AG08395 (cell line): ENCODE data around the gene COA8.

ENCODE experiments used
- DNase-seq: peaks from one replicate; pipeline ENCODE4 v3.0.0; 2012; ENCODE audit warnings: mixed read lengths, low spot score

Gene COA8

DNA sequence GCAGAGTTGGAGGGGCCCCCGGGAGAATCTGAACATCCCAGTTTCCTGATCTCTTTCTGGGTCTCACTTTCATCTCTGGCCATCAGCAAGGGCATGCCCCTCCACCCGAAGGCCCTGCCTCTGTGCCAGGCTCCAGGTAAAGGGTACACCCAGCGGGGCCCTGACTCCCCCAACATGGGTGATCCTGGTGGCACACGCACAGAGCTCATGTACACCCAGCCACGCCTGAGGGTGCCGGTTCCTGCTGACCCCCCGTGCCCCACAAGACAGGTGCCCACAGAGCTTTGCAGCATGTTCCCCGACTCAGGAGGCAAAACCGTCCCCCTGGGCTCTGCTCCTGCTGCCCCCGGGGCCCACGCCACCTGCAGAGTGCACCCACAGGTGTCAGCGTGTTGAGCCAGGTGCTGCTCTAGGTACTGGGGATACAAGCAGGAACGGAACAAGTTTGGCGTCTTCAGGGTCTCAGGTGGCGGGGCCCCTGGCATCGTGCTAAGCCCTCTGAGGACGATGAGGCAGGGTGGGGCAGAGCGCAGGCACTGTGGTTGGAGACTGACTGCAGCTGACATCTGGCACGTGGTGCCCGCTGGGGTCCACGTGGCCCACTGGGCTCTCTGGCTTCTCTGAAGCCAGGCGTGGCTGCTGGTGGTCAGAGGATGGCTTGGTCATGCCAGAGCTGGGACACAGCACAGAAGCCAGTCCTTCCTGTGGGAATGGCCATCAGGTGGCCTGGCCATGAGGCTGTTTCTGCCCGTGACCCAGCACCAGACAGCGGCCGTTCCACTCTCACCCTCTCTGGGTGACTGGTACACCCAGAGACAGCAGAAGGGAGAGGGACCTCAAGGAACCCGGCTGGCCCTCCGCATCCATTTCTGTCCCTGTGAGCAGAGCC lies 14.1 kb upstream of the COA8 start:
- no peak for DNase-seq

DNA sequence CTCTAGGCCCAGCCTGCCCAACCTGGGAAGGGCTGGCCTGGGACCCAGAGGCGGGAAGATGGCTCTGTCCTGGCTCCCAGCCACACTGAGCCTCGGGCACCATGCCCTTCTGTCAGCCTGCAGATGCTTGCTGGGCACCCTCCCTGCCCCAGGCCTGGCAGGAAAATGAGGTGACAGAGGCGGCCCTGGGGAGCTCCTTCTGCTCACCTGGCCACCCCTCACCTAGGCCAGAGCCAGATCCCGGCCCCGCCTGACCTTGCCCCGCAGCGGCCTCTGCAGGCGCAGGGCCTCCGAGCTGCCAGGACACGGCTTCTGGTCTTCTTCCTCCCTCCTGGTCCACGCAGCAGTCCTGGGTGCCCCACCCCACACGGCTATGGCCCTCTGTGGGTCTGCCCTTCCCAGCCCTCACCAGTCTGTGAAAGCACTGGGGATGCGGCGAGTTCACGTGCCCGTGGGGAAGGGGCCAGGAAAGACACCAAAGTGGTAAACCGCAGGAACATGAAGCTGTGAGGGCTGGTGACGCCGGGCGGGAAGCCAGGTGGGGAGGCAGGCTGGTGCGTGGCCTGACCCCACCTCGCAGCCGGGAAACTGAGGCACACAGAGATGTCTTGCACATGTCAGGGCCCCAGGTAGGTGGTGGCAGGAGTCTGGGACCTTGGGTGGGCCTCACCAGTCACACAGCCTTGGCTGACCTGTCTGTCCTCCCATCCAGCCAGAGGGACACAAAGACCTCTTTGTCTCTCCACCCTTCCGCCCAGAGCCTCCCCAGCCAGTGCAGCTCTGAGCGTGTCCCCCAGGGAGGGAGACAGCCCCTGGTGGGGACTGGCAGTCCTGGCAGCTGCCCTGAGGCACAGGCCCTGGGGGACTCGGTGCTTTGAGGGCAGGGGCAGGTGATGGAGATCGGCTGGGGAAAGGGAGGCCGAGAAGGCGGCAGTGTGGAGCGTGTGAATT lies 13.1 kb upstream of the COA8 start:
- DNase-seq: no peak

DNA sequence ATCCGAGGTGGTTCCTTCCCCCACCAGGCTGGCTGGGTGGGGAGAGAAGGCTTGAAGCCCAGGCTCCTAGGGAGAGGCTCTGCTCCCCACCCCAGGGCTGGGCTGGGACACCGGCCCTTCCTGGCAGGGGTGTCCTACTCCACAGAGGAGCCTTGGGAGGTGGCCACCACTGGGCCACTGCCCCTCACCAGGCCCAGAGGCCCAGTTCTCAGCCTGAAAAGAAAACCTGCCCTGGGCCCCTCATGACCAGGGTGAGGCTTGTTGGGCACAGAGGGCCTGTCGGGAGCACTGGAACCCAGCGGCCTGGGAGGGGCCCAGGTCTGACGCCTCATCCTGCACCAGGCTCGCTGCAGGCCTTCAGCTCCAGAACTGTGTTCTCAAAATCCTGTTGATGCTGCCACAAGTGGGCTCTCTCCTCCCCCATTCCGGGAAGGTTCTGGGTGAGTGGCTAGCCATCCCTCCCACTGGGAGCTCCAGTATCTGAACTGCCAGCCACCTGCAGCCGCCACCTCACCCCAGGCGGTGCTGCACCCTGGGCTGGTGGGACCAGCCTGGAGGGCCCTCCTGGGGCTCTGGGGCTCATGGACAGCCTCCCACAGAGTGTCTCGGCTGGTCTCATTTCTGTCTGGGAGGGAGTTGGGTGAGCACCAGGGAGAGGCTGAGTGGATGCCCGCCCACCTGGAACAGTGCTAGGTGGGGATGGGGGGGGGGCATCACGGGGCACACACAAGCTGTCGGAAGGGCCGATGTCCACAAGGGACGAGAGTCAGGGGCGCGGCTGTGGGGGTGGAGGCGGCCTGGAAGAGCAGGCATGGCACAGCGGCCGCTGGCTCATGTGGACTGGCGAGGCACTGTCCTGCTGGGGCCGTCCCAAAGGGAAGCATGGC lies 12.1 kb upstream of the COA8 start:
- DNase-seq: no peak

DNA sequence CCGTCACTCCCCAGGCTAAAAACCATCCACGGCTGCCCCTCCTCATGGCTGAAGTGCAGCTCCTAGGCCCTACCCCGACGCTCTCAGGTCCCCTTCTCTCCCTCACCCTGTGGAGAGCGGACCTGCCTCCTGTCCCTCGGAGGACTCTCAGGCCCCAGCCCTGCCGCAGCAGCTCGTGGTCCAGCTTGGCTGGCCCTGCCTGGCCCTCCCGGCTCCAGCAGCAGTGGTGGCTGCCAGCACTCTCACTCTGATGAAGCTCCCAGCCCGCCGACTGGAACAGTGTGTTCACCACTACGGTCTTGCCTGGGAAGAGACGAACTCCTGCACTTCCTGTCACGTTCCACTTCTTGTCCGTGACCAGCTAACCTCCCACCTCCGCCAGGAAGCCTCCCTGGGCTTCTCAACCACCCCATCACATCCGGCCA lies 11.4 kb upstream of the COA8 start:
- peak; percentile 61 for DNase-seq

DNA sequence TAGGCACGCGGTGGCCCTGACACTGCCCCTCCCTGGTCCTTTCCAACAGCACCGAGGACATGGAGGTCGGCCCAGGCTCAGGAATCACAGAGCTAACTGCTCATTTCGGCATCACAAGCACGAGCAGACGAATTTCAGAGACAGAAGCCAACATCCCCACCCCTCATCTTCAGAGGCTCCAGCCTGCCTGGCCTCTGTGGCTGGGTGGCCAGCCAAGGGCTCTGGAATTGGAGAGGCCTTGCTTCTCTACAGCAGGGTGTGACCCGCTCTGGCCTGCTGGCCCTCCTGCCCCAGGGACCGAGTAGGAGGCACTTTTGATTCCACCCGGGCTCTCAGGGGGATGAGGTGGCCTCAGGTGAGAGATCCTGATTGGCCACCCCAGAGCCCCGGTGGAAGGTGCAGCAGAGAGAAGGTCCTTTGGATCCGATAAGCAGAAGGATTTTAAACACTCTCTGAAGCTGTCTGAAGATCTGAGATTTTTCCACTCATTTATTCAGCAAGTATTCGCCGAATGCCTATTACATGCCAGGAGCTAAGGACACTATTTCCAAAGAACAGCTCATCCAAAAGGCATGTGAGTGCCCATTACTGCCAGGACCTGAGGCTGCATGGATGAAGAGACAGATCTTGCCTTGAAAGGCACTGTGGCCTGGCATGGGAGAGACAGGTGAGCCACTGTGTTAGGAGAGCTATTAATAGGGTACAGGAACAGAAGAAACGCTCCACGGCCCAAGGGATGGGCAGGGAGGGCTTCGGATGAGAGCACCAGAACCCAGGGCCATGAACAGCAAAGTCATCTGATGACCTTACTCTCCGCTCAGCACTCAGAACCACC lies 10.5 kb upstream of the COA8 start:
- peak; percentile 79 for DNase-seq

DNA sequence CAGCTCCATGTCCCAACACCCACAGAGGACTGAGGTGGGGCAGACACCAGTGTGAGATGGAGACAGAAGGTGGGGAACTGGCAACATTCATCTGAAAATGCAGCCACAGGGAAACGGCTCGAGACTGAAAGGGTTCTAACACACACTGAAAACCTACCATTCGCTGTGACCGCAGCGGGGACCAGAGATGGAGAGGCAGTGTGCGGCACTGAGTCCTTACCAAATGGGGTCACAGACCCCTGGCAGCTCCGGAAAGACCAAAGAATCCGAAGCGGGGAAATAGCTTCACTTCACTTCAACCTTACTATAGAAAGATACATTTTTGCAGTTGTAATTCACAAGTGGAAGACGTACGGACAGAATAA lies 9.9 kb upstream of the COA8 start:
- DNase-seq: no peak

DNA sequence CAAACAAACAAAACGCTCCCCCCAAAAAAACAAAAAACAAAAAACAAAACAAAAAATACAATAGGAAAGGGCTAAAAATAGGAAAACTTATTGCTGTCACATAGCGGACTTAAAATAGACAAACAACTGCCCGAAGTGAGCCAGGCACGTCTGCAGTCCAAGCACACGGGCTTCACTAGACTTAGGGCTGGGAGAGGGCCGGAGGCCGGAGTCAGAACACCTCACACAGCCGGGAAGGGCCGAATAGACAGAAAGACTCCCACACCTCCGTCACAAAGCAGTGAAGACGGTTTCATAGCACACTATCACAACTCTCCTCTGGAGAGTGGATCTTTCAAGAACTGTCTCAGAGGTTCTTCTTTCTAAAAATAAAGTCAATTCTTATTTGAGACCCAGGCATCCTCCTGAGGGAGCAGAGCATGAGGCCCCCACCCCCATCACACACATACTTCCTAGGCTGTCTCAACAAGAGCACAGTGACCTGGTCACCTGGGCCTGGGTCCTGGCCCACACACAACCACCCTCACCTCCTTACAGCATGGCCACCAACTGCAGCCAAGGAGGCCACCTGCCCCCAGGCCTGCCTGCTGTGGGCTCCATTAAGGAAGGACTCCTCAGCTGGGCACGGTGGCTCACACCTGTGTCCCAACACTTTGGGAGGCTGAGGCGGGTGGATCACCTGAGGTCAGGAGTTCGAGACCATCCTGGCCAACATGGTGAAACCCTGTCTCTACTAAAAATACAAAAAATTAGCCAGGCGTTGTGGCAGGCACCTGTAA lies 7.0 kb upstream of the COA8 start:
- no peak for DNase-seq

DNA sequence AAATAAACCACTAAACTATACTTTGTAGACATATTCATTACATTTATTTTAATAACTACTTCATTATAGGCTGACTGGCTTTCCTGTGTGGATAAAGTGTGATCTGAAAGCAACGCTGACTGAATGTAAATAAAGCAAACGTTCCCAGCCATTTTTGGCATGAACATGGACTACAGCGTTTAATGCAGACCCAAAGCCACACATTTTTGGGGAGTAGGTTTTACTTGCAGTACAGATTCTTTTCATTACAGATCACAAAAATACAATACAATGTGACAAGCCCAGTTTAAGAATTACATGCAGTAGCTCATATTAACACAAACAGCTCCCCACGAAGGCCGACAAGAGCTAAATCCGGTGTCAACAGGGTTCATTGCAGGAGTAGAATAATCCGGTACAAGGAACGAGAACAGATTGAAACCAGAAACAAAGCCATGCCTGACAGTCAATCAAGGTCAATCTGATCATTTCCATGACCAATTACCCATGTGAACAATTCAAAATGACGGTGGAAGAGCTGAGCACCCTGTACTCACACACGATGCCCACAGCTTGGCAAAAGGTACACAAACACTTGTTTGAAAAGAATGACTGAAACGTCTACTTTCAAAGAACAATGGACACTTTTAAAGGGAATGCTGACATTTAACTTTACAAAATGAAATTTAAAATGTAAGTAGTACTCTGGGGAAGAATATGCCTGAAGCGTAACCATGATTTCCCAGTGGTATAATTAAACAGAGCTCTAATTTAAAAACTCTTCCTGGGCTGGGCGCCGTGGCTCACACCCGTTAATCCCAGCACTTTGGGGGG lies 5.6 kb upstream of the COA8 start:
- no peak for DNase-seq

DNA sequence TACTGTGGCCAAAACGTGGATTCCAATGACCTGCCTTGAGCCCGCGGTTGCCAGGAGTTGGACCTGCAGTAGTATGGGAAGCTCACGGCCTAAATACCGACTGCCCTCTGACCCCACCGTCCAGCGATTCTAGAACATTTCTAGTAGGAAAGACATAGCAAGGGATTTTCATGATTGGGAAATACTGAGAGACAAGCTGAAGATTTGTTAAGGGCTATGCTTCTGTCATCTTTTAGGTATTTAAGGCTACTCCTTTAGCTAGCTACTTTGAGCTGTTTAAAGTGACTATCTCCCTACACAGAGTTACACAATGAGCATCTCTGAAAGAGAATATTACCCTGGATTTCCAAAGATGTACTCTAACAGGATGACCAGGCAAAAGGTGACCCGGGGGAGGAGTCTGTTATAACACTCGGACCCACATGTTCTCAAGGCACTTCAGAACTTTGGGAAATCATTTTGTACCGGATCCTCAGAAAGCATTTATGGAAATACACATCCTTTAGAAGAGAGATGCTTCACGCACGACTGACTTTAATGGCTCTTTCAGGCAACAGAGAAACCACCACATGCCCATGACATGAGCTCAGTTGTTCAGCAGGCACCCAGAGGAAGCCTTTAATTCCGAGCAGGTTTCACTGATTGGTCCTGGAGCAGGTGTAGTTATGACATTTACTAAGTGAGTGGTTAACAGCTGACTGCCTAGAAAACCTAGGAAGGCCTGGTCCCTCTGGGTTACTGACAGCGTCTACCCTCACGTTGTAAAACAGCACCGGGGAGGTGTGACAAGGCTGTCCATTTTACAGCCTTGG lies 4.5 kb upstream of the COA8 start:
- peak; percentile 62 for DNase-seq

DNA sequence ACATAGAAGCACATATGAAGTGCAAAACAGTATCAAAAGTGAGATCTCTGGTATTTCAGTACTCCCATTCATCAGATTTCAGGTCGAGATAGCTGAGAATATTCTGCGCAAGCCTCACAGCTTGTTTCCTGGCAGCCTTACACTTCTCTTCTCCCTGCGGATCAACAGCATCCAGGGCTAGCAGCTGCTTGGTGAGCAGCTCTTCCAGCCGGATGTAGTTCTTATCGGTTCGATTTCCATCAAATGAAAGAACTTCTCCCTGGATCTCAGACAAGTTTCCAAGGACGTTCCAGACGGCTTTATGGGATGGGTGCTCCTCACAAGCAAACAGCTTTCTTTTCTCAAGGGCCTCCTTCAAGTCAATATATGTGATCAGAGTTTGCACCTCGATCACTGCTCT lies 3.0 kb upstream of the COA8 start:
- no peak for DNase-seq

DNA sequence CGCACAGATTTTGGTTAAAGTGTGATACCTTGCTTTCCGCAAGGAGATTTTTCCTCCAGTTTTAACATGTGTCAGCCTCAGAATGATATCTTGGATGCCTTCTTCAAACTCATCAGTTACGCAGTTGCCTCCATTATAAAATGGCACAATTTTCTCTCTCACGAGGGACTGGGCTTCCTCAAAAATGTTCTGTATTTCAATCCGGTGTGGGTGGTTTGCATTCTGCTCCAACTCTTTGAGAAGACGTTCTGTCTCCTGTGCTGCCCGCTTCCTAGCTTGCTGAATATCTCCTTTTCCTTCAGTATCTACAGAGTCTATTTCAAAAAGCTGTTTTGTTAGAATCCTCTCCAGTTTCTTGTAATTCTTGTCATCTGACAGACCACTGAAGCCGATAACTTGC lies 2.1 kb upstream of the COA8 start:
- no peak for DNase-seq

DNA sequence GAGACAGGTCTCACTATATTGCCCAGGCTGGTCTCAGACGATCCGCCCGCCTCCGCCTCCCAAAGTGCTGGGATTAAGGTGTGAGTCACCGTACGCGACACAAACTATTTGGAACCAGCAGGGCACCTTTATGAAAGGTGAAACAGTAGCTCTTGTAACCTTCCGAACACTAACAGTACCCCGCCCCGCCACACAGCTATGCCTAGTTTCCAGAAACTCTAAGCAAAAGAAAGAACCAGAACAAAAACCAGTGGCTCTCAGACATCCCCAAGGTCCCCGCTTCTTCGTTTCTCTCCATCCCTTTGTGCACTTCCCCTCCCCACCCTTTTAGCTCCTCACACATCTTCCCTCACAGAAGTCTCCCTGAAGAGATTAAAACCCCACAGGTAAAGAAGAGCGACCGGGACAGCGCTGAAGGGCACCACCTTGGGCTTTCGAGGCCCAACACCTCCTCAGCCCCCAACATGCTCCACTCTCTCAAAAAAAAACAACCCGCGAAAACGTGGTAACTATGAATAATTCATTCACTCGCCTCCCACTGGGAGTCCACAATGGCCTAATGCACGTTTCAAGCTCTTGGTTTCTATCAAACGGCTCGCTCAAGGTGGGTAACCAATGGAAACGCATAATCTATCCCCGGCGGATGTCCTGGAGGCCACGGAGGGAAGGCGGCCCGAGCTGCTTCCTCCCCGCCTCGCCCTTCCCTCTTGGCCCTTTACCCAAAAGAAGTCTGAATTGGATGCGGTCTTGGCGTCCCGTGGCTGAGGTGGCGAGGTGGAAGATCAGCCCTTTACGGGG lies 1.2 kb upstream of the COA8 start:
- peak; percentile 58 for DNase-seq

DNA sequence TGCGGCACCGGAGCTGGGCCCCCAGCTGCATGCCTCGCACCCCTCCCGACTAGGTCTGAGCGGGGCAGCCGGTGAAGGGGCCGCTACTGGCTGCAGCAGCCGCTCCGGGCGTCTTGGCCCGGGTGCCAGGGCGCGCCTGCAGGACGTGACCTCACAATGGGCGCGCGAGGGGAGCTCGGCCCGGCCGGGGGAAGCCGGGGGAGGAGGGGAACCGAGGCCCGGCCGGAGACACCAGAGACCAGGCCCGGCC lies 656 bp upstream of the COA8 start:
- DNase-seq: peak; percentile 44

DNA sequence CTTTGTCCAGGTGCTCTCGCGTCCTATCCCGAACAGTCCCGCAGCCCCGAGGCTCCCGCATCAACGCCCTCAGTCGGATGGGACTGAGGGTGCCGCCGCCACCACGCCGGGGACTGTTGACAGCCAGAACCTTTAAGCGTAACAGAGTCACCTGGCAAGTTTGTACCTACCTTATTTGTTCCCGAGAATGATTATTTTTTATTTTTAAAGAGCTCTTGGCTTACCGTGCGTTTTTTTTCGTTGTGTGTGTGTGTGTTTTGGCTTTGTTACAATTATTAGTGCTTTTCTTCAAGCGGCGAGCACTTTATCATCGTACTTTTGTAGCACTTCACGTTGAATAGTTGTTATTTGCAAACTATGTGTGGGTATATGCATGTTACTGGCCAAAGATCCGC lies 463 bp downstream of the COA8 start:
- DNase-seq: no peak

DNA sequence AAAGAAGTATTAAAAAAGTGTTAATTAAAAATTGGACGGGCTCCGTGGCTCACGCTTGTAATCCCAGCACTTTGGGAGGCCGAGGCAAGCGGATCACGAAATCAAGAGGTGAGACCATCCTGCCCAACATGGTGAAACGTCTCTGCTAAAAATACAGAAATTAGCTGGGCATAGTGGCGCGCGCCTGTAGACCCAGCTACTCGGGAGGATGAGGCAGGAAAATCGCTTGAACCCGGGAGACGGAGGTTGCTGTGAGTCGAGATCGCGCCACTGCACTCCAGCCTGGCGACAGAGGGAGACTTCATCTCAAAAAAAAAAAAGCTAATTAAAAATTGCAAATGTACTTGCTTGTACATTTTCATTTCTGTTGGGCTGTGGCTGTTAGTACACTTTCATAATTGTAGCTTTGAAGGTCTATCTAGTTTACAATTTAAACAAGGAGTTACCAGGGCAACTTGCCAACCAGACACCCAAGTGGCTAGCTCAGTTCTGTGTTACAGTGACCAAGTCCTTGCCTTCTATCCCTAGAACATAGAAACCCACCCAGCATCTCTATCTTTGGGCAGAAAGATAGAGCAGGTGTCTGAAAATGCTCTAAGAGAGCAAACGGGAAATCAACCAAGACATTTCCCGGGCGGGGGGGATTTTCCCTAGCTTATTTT lies 1.2 kb downstream of the COA8 start:
- no peak for DNase-seq

DNA sequence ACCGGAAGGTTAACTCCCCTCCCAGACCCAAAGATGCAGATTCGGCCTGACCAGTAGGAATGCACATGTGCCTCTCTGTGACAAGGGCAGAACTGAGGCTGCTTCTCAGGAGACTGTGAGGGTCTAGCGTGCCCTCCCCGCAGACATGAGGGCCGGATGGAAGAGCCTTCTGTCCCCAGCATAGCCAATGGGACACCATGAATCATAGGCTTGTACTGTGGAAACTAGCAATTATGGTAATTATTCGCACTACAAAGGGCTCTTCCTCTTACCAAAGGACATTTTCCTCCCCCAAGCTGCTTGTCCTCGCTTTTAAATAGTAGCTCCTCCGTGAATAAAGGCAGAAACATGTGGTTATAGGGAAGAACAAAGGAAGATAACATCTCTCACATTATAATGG lies 6.2 kb downstream of the COA8 start:
- DNase-seq: no peak

DNA sequence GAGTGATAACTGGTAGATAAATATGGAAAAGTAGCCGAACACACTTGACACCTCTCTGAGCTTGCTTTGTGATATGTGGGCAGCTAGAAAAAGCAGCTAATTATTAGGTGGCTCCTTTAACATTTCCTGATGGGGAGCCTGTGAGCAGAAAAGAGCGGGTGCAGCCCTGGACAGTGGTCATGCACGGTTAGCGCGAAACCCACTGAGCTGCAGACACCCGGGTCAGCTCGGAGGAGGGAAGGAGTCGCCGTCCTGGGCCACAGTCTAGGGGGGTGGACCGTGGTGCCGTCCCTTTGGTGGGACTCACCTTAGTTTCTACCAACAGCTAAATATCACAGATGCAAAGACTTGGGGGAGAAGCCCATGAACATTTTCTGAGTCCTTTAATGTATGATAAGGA lies 6.6 kb downstream of the COA8 start:
- DNase-seq: no peak

DNA sequence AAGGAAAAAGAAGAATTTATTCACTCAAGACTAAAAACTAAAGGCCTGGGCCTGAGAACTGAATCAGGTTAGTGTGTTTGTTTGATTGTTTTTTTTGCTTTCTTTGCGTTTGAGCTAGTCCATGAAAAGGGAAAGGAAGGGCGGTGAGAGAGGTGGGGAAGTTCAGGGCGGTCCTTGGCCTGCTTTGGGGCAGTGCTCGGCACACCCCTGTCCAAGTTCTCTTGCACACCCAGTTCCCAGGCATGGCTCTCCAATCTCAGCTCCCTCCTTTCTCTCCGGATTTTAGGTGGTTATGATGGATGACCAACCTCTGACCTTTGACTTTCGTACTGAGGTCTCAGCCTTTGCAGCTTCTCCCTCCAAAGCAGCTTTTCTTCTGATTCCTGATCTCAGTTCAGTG lies 11.3 kb downstream of the COA8 start:
- DNase-seq: no peak
